Measurements from ENCODE around the gene GRM5.

- TF ChIP-seq POLR2AphosphoS5 (IDR thresholded peaks at IDR 0.05; ENCODE audit: low read depth, low read length) (no peak), POLR2A (IDR thresholded peaks at IDR 0.05; ENCODE audit: low read depth, low read length) (no peak)
These were observed 513.3 kb downstream of the GRM5 start for GRCh38 chr11:88552379-88553062.
